HL-60/S4 treated with phorbol 12-myristate 13-acetate at 8.2 ng/mL for 4 days and 3 days (cell line): ENCODE data around the gene ZFYVE26.

Experiments used
- in situ Hi-C: fragments of 300-500 bp; cut with MboI; formaldehyde crosslinking; loops from 2 replicates; pipeline ENCODE4 v1.15.0; 2022; ENCODE audit warnings: low sequenced_read_pairs

Gene ZFYVE26

GRCh38 chr14:67759916-67760315 lies 56.5 kb downstream of the ZFYVE26 start:
- in situ Hi-C loops, result no loop called here

DNA sequence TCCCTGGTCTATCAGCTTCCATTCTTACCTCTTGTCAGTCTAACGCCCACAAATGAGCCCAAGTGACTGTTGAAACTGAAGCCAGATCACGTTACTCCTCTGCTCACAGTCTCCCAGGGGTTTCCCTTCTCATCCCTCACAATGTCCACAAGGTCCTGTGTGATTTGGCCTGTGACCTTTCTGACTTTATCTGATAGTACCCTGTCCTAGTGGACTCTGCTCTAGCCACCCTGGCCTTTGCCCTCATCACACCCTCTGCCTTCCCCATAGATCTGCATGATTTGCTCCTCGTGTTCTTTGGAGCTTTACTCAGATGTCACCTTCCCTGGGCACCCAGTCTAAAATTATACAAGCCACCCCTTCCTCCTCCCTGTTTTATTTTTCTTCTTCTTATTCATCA lies 59.2 kb downstream of the ZFYVE26 start:
- in situ Hi-C loops, result no loop called here

GRCh38 chr14:67756496-67756895 lies 59.9 kb downstream of the ZFYVE26 start:
- in situ Hi-C loops, result no loop called here

- in situ Hi-C loops, result no loop called here
Measured at GRCh38 chr14:67749341-67750084, 66.9 kb downstream of the ZFYVE26 start.

GRCh38 chr14:67748312-67748711 lies 68.1 kb downstream of the ZFYVE26 start:
- in situ Hi-C loops, result no loop called here

DNA sequence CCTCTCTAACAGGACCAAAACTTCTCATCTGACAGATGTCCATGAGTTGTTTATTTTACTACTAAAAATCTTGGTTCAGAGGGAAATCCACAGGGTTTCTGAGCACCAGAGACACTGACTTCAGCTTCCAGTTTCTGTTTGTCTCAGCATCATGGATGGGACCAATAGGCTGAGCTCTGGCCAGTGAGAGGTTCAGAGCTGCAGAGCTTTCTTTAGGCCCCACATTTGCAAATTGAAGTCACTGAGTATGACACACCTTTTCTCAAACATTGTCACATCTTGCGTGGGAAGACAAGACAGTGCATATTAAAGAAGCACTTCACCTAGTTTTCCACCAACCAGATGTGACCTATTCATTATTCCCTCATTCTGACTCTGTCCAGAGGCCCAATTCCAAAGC lies 69.5 kb downstream of the ZFYVE26 start:
- in situ Hi-C loops, result no loop called here

DNA sequence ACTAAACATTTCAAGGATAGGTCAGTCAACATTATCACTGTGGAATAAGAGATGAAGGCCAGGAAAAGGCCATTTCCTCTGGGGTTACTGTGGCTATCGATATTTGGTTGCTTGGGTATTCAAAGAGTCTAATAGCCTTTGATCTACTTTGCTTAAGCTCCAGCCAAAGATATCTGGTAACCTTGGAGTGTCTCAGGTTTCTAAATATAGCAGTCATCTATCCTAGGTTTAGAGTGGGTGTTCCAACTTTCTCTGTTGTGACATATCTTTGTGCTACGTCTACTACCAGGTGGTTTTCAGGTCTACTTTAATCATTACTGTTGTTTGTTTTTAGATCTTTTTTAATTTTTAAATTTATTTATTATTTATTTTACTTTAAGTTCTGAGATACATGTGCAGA lies 72.3 kb downstream of the ZFYVE26 start:
- in situ Hi-C loops, result no loop called here

DNA sequence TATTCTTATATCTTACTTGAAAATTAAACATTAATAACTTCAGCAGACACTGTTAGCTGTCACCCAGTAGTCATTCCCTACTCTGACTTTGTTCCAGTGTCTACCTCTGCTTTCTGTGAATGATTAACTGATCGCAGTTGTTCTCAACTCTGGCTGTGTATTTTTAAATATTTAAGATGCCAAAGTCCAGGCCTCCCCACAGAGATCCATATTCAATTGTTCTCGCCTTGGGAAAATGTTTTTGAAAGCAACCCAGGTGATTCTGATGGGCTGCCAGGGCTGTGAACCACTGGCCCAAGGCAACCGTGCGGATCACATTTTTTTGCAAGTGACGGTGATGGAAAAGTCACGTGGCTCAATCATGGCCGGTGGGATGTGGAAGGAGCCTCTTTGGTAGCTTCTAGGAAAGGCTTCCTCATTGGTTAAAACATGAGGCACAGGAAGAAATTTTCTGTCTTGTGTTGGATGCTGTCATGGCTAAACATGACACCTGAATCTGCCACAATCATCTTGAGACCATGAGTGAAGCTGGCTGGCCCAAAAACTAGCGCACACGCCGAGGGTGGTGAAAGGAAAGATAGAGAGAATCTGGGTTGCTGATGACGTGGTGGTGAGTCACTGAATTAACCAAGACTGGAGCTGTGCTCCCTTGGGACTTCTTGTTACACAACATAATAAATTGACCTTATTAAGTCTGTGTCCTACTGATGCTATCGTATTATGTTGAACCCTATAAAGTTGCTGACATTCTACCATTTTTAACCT lies 77.5 kb downstream of the ZFYVE26 start:
- in situ Hi-C loops, result no loop called here

- in situ Hi-C loops, result no loop called here
Measured at GRCh38 chr14:67736771-67737170, 79.6 kb downstream of the ZFYVE26 start.

GRCh38 chr14:67735336-67736147 lies 80.8 kb downstream of the ZFYVE26 start:
- in situ Hi-C loops, result no loop called here

- in situ Hi-C loops, result no loop called here
Measured at GRCh38 chr14:67734675-67735074, 81.7 kb downstream of the ZFYVE26 start.

- in situ Hi-C loops, result no loop called here
Measured at GRCh38 chr14:67733616-67734015, 82.8 kb downstream of the ZFYVE26 start.

GRCh38 chr14:67729072-67729885 lies 87.1 kb downstream of the ZFYVE26 start:
- in situ Hi-C loops, result no loop called here

- in situ Hi-C loops, result no loop called here
Measured at GRCh38 chr14:67728258-67728657, 88.1 kb downstream of the ZFYVE26 start.

DNA sequence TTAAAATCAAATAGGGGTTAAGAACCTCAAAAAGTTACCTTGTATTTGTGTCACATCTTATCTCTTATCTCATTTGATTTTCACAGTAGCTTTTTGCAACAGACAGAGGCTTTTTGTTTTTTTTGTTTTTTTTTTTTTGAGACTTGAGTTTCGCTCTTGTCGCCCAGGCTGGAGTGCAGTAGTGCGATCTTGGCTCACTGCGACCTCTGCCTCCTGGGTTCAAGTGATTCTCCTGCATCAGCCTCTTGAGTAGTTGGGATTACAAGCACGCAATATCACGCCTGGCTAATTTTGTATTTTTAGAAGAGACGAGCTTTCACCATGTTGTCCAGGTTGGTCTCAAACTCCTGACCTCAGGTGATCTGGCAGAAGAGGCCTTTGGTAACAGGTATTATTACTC lies 89.0 kb downstream of the ZFYVE26 start:
- in situ Hi-C loops, result no loop called here

- in situ Hi-C loops, result no loop called here
Measured at GRCh38 chr14:67725171-67725570, 91.2 kb downstream of the ZFYVE26 start.

DNA sequence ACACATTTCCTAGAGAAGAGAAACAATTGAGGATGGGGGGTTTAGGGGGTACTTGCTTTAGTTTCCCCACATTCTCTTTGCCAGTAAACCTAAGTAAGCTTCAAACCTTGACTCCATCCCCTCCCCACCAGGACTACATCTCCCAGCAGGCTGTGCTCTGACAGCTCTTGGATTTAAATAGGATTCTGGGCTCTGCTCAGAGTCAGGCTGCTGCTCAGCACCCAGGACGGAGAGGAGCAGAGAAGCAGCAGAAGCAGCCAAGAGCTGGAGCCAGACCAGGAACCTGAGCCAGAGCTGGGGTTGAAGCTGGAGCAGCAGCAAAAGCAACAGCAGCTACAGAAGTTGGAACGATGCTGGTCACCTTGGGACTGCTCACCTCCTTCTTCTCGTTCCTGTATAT lies 94.1 kb downstream of the ZFYVE26 start:
- in situ Hi-C loops, result loop anchor here (25.0 kb wide), 1 partner anchor 135 kb away; no protein-coding TSS in a partner anchor

- in situ Hi-C loops, result loop anchor here (25.0 kb wide), 1 partner anchor 135 kb away; no protein-coding TSS in a partner anchor
Measured at GRCh38 chr14:67721875-67722274, 94.5 kb downstream of the ZFYVE26 start.

GRCh38 chr14:67719866-67720265 lies 96.5 kb downstream of the ZFYVE26 start:
- in situ Hi-C loops, result loop anchor here (25.0 kb wide), 1 partner anchor 133 kb away; no protein-coding TSS in a partner anchor

GRCh38 chr14:67719385-67719784 lies 97.0 kb downstream of the ZFYVE26 start:
- in situ Hi-C loops, result loop anchor here (25.0 kb wide), 1 partner anchor 132 kb away; no protein-coding TSS in a partner anchor
